ENCODE data around the gene RANBP1. TPM values are rescaled to one million over a fixed set of nuclear protein-coding genes. Genes with fewer than 3 reads are reported as not detected.

The RANBP1 gene
- total and polyA plus RNA-seq, 2 of the 4 experiments (the other 2 are of a cell fraction), result 173 to 376 TPM

- TF ChIP-seq ELK1 (IDR thresholded peaks at IDR 0.05; ENCODE audit: borderline replicate concordance, low read depth, low read length) (no peak), POLR2A (IDR thresholded peaks at IDR 0.05; ENCODE audit: low read depth, low read length) (no peak)
Measured at GRCh38 chr22:20149257-20150250, 33.6 kb downstream of the RANBP1 start (continued).

Measured in IMR-90 (cell line).